D721Med (cell line): Measurements from ENCODE around the gene SUN3.

ENCODE experiments used
- DNase-seq: peaks from one replicate; pipeline ENCODE4 v3.0.0; 2011; ENCODE audit warnings: low spot score; ENCODE audit not compliant: insufficient read length
- FAIRE-seq: peaks from 2 replicates; lab custom pipeline; 2011; peaks lifted over from hg19 to GRCh38; lab: Jason Lieb, UNC
- TF ChIP-seq, protein P1 (sequence below): IDR thresholded peaks from 2 replicates; pipeline ENCODE4 v1.5.1; 2012; ENCODE audit warnings: mild to moderate bottlenecking, control low read depth; ENCODE audit not compliant: insufficient read depth; ENCODE audit errors: missing control alignments

Gene SUN3

GRCh38 chr7:48058990-48059389 lies 30.1 kb upstream of the SUN3 start:
- TF ChIP-seq, protein P1, sequence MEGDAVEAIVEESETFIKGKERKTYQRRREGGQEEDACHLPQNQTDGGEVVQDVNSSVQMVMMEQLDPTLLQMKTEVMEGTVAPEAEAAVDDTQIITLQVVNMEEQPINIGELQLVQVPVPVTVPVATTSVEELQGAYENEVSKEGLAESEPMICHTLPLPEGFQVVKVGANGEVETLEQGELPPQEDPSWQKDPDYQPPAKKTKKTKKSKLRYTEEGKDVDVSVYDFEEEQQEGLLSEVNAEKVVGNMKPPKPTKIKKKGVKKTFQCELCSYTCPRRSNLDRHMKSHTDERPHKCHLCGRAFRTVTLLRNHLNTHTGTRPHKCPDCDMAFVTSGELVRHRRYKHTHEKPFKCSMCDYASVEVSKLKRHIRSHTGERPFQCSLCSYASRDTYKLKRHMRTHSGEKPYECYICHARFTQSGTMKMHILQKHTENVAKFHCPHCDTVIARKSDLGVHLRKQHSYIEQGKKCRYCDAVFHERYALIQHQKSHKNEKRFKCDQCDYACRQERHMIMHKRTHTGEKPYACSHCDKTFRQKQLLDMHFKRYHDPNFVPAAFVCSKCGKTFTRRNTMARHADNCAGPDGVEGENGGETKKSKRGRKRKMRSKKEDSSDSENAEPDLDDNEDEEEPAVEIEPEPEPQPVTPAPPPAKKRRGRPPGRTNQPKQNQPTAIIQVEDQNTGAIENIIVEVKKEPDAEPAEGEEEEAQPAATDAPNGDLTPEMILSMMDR = no peak
- no peak for DNase-seq
- FAIRE-seq = no peak

GRCh38 chr7:48053736-48054135 lies 24.8 kb upstream of the SUN3 start:
- DNase-seq (no peak), FAIRE-seq (no peak)
- TF ChIP-seq, protein P1 = no peak

- DNase-seq (no peak), FAIRE-seq (no peak)
These were observed 23.8 kb upstream of the SUN3 start for GRCh38 chr7:48052748-48053147.

DNA sequence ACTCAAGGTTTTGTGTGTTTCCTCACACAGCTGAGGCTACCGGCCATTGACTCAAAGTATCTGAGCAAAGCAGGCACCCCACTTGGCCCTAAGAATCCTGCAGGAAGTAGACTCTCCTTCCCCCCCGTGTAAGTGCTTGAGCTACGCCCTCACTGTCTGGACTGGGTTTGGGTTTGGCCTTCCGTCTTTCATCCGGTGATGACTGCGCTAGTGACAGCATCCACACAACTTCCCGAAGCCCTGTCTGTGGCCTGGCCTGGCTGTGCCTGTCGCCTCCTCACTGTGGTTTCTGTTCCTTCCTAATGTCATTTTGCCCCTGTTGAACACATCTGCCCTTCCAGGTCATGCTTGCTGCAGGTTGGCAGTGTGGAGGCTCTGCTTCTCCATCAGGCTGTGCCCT lies 20.9 kb upstream of the SUN3 start:
- FAIRE-seq = no peak

More at GRCh38 chr7:48052748-48053147, 23.8 kb upstream of the SUN3 start:
- TF ChIP-seq, protein P1 = no peak

GRCh38 chr7:48048113-48048512 lies 19.2 kb upstream of the SUN3 start:
- no peak for DNase-seq
- no peak for FAIRE-seq
- TF ChIP-seq, protein P1 = no peak

More for the DNA sequence above, 20.9 kb upstream of the SUN3 start:
- no peak for DNase-seq
- TF ChIP-seq, protein P1 = no peak

- no peak for FAIRE-seq
- TF ChIP-seq, protein P1 = no peak
- DNase-seq = no peak
These were observed 17.6 kb upstream of the SUN3 start for GRCh38 chr7:48046458-48046857.

DNA sequence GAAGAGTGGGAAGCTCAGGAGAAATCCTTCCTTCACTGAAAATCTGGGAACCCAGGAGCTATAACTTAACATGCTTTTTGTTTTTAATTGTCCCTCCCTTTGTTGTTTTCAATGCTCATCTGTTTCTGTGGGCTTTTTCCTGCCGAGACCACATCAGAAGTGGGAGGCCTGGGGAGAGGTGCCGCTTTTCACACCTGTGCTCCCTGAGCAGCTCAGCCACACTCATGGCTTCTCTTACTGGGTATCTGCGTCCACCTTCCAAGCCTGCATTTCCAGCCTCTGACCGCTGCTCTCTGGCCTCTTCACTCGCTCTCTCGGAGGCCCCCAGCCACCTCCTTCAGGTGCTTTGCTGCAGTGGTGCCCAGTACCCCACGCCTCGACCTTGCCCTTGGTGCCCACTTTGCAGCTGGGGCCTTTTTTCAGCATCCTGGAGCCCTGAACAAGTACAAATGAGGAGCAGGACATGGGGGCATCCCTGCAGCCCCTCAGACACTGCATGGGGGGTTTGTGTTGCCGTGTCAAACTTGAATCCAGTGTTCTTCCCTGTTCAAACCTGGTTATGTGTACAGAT lies 16.4 kb upstream of the SUN3 start:
- FAIRE-seq (no peak), DNase-seq (no peak)
- TF ChIP-seq, protein P1 = no peak
